T-helper 1 cell treated with Interleukin-12 subunit alpha and Interleukin-12 subunit beta and Interleukin-4 antibody, amounts not matched to agents 30 μg/mL and 1 μg/mL, for 36 hours (primary cell): ENCODE data around the gene SMAD3.
"Not testable (repeated sequence)": the region's sequence is repeated elsewhere in the genome, so short reads cannot be mapped to it uniquely, and the experiment has no call there.

Experiments
- H3K27ac Mint-ChIP-seq: one replicate; pipeline ENCODE4 v1.8.0; 2021; ENCODE audit warnings: mild to moderate bottlenecking, mixed read lengths
- H3K27me3 Mint-ChIP-seq: one replicate; pipeline ENCODE4 v1.8.0; 2021; ENCODE audit warnings: low read depth, mixed read lengths
- H3K36me3 Mint-ChIP-seq: one replicate; pipeline ENCODE4 v1.8.0; 2021; ENCODE audit warnings: low read depth, mixed read lengths
- H3K4me1 Mint-ChIP-seq: one replicate; pipeline ENCODE4 v1.8.0; 2021; ENCODE audit warnings: low read depth, mixed read lengths
- H3K4me3 Mint-ChIP-seq: one replicate; pipeline ENCODE4 v1.8.0; 2021; ENCODE audit warnings: mild to moderate bottlenecking, moderate library complexity, mixed read lengths
- H3K9me3 Mint-ChIP-seq: one replicate; pipeline ENCODE4 v1.8.0; 2021; ENCODE audit warnings: mixed read lengths

SMAD3 gene

DNA sequence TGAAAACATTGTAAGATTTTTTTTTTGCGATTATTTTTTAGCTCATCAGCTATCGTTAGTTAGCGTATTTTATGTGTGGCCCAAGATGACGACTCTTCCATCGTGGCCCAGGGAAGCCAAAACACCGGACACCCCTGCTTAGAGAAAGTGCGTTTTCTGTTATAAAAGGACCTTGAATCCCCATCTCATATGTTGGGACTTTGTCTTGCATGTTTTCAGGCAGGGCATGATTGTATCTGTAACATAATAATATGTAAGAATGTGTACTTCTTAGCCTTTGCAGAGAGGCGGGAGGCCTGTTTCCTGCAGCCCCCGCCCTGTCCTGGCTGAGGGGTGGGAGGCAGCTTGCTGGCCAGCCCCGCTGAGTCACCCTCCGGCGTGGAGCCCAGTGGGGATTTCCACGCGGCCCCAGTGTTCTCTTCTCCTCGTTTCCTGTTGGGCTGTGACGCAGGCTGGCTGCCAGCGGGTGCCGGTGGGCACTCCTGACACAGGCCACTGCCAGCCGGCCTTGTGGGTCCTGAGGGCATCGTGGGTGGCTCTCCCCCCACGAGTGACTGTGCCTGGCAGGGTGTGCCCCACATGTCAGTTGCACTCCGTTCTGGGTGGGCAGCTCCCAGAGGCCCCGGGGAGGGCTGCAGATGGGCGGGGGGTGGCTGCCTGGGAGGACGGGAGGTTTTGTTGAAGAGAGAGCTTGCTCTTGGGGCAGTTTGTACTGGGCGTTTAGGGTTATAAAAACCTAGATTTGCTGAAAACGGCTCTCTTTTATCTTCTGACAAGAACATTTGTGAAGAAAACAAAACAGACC lies 55.6 kb downstream of the SMAD3 start:
- H3K4me1 Mint-ChIP-seq = peaks cover 86% of the 10 kb centered on the region
- H3K27me3 Mint-ChIP-seq = no peaks in the 10 kb centered on the region
- H3K4me3 Mint-ChIP-seq = peak overlapping the region; percentile 81
- H3K36me3 Mint-ChIP-seq = peaks cover 51% of the 10 kb centered on the region
- no peaks in the 10 kb centered on the region for H3K9me3 Mint-ChIP-seq
- H3K27ac Mint-ChIP-seq = peak overlapping the region; percentile 99

DNA sequence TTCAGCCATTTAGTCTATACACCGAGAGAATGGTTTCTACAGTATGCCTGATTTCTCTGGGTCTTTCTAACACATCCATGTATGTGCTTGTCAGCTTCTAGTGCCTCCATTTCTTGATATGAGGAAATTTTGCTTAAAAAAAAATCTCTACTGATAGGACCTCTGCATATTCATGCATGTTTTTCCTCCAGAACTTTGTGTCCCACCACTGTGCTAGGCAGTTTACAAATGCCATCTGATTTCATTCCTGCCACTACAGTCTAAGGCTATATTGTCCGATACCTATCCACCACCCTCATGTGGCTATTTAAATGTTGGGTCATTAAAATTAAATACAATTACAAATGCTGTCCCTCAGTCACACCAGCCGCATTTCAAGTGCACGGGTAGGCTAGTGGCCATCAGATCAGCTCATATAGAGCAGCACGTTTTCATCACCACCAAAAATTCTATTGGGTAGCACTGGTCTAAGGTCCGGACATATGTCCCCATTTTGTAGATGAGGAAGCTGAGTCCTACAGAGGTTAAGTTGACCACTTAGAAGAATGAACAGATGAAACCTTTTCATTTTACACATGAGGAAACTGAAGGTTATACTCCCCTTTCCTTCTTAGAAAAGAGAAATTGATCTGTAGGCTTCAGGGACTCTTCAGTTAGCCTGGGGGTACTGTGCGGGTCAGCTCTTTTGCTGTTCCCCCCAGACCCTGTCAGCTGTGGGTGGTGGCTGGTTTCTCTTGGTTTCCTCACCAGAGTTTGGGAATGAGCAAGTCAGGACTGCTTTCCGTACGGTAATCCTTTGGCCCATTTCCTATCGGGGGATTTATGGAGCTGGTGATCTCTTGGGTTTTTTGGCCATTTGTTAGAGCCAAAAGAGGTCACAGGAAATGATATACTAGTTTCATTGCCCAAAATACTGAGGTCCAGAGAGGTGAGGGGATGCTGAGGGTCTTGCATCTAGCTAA lies 56.5 kb downstream of the SMAD3 start:
- H3K27me3 Mint-ChIP-seq = no peaks in the 10 kb centered on the region
- peak overlapping the region; percentile 81 for H3K4me3 Mint-ChIP-seq
- H3K36me3 Mint-ChIP-seq = peaks cover 44% of the 10 kb centered on the region

DNA sequence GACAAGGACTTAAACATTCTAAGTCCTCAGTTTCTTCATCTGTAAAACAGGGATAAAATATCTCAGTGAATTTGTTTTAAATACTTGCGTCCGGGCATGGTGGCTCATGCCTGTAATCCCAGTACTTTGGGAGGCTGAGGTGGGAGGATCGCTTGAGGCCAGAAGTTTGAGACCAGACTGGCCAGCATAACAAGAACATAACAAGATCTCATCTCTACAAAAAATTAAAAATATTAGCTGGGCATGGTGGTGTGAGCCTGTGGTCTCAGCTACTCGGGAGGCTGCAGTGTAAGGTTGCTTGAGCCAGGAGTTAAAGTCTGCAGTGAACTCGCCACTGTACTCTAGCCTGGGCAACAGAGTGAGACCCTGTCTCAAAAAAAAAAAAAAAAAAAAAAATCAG lies 57.4 kb downstream of the SMAD3 start:
- not testable (repeated sequence) for H3K27me3 Mint-ChIP-seq, H3K9me3 Mint-ChIP-seq, H3K4me3 Mint-ChIP-seq
- Mint-ChIP-seq H3K4me1 (peaks cover 83% of the 10 kb centered on the region), H3K36me3 (peaks cover 42% of the 10 kb centered on the region), H3K27ac (peak overlapping the region; percentile 99)

More for the DNA sequence above, 56.5 kb downstream of the SMAD3 start:
- peaks cover 85% of the 10 kb centered on the region for H3K4me1 Mint-ChIP-seq
- H3K9me3 Mint-ChIP-seq = no peaks in the 10 kb centered on the region
- peak overlapping the region; percentile 99 for H3K27ac Mint-ChIP-seq

DNA sequence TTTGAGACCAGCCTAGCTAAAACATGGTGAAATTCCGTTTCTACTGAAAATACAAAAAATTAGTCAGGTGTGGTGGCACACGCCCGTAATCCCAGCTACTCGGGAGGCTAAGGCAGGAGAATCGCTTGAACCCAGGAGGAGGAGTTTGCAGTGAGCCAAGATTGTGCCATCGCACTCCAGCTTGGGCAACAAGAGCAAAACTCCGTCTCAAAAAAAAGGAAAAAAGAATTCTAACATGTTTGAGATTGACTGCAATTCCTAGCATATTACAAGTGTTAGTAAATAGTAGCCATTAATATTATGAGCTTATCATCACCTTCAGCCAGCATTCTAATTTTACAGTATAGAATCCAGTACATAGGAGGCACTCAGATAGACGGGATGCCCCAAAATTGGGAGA lies 57.9 kb downstream of the SMAD3 start:
- H3K4me1 Mint-ChIP-seq = peaks cover 83% of the 10 kb centered on the region
- H3K27ac Mint-ChIP-seq = peak overlapping the region; percentile 34
- not testable (repeated sequence) for H3K4me3 Mint-ChIP-seq, H3K9me3 Mint-ChIP-seq, H3K27me3 Mint-ChIP-seq
- H3K36me3 Mint-ChIP-seq = peaks cover 44% of the 10 kb centered on the region

DNA sequence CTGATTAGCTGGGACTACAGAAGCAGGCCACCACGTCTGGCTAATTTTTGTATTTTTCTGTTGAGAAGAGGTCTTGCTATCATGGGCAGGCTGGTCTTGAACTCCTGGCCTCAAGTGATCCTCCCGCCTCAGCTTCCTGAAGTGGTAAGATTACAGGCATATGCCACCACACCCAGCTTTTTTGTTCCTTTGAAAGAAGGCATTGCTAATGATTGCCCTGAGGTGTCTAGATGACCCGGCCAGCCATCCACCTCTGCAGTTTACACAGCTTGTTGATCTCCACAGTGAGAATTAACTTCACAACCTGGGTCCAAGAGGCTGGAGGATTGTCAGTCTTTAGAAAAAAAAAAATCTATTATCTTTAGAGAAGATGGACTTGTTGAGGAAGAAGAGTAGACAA lies 58.7 kb downstream of the SMAD3 start:
- no peak overlapping the region for H3K4me3 Mint-ChIP-seq
- no peaks in the 10 kb centered on the region for H3K9me3 Mint-ChIP-seq
- H3K27me3 Mint-ChIP-seq = no peaks in the 10 kb centered on the region
- peaks cover 39% of the 10 kb centered on the region for H3K36me3 Mint-ChIP-seq
- peaks cover 80% of the 10 kb centered on the region for H3K4me1 Mint-ChIP-seq
- H3K27ac Mint-ChIP-seq = peak overlapping the region; percentile 47

DNA sequence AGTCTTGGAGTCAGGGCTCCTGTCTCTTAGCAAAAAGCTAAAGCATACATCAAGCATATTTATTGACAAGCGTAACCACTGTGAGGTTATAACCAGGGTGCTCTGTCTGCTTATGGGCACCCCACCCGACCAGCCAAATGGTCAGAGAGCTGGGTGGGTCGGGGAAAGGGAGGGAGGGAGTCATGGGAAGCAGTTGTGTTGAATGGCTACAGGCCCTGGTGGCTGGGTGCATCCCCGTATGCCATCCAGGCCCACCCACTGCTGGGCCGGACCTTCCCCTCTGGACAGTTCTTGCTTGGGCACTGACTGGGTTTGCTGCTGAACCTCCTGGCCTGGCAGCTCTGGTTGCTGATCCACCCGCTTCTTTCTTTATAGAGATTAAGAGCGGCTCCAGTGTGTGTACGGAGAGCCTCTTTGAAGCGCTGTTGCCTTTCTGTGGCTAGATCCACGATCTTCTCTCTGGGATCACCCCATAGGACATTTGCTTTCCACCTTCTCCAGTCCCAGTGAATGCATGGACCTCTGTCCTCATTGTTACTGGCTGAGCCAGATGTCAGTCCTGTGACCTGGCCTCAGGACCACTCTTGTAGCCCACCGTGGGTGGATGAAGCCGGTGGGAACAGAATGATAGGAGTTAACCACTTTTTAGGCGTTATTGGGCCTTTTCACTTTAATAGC lies 59.6 kb downstream of the SMAD3 start:
- peaks cover 79% of the 10 kb centered on the region for H3K4me1 Mint-ChIP-seq
- peak overlapping the region; percentile 76 for H3K27ac Mint-ChIP-seq
- H3K4me3 Mint-ChIP-seq = no peak overlapping the region
- no peaks in the 10 kb centered on the region for H3K9me3 Mint-ChIP-seq
- peaks cover 39% of the 10 kb centered on the region for H3K36me3 Mint-ChIP-seq
- H3K27me3 Mint-ChIP-seq = no peaks in the 10 kb centered on the region

DNA sequence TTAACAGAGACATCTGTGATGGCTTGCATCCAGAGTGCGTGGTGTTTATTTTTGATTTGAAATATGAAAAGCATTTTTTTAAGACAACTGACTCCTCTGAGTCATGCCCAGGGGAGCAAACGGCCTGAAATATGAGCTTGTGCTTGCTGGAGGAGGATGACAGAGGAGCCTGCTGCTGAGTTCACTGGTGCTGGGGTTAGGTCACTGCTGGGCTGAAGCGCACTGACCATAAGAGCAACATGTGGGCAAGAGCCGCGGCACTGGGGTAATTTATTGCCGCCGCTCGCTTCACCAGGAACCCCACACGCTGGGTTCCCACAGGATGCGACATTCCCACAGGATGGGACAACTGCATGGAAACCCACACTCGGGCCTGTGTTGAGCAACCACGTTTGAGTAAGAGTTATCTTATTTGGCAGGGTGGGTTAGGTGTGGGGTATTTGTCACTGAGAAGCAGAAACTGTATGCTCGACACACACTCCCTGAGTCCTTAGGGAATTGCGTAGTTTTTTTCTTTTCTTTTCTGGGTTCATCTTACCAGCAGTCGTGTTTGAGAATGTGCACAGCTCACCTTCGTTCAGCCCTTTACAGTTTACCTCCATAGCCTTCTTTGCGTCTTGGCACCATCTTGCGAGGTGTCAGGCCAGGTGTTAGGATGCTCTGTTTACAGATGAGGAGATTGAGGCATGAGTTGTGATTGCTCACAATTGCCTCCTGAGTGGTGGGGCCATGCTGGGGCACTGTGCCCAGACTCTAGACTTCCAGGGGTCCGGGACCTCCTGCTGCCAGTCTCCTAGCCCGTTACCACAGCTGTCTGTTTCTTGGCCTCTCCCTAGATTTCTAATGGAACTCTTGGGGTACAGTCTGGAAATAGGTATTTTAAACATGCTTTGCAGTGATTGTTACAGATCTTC lies 60.4 kb downstream of the SMAD3 start:
- H3K27ac Mint-ChIP-seq = peak overlapping the region; percentile 76
- peaks cover 38% of the 10 kb centered on the region for H3K36me3 Mint-ChIP-seq
- H3K27me3 Mint-ChIP-seq = no peaks in the 10 kb centered on the region
- no peak overlapping the region for H3K4me3 Mint-ChIP-seq
- no peaks in the 10 kb centered on the region for H3K9me3 Mint-ChIP-seq
- H3K4me1 Mint-ChIP-seq = peaks cover 79% of the 10 kb centered on the region

DNA sequence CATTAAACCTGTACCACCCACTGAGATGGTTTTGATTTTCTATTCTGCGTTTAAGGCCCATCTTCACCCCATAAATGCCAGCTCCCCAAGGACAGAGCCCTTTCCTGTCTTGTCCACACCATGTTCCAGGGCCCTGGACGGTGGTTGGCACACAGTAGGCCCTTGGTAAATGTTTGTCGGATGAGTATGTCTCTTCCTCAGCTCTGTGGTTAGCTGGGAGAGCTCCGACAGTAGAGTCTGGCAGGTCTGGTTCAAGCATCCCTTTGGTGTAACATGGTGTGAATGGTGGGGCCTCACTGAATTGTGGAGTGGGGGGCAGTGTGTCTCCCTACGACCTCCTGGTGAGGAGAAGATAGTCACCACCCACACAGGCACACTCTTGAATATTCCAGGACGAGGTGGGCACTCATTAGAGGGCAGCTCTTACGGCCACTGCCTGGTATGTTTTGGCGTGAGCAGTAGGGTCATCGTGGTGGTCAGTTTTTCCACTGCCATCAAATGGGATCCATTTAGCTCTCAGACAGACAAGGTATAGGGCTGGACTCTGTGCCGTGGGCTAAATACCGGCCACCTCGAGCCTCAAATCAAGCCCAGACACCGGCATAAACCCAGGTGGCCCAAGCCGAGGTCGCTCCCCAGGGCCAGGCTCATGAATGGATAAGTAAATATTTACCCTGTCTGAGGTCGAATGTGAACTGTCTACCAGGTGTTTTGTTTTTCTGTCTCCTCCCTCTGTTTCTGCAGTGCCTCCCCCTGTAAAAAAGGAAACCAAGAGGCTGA lies 61.3 kb downstream of the SMAD3 start:
- Mint-ChIP-seq H3K27ac (peak overlapping the region; percentile 65), H3K4me1 (peaks cover 80% of the 10 kb centered on the region), H3K9me3 (no peaks in the 10 kb centered on the region), H3K27me3 (no peaks in the 10 kb centered on the region), H3K4me3 (no peak overlapping the region), H3K36me3 (peaks cover 36% of the 10 kb centered on the region)

DNA sequence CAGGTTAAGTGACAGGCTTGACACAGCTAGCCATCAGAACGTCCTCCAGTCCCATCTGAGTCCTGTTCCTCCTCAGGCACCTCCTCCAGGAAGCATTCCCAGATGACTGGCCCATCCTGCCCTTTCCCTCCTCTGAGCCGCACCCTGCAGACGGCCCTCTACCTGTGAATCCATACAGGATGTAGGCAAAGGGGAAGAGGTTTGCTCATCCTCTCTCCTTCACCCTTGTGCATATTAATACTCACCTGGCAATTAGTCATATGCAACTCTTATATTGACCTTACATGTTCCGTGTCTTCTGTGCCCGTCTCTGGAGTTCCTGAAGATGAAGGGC lies 61.9 kb downstream of the SMAD3 start:
- H3K36me3 Mint-ChIP-seq = peaks cover 36% of the 10 kb centered on the region
- H3K4me1 Mint-ChIP-seq = peaks cover 80% of the 10 kb centered on the region
- H3K27me3 Mint-ChIP-seq = no peaks in the 10 kb centered on the region
- H3K27ac Mint-ChIP-seq = peak overlapping the region; percentile 65
- H3K9me3 Mint-ChIP-seq = no peaks in the 10 kb centered on the region
- peak overlapping the region; percentile 16 for H3K4me3 Mint-ChIP-seq

DNA sequence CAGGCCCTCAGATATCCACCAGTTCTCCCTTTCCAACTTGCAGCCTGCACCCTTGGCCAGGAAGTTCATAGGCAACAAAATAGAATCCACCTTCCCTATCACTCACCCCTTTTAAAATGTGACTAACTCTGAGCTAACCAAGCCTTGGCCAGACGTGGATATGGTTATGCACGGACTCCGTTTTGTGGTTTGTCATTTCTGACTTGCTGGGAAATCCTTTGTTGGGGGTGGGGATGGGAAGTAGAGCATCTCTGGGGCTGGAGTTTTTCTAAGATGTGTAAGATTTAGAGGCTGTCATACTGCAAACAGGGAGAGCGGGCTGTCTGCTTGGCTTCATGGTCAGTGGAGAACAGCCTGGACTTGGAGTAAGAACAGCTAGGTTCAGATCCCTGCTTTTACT lies 62.6 kb downstream of the SMAD3 start:
- Mint-ChIP-seq H3K36me3 (peaks cover 37% of the 10 kb centered on the region), H3K4me3 (peak overlapping the region; percentile 16), H3K4me1 (peaks cover 79% of the 10 kb centered on the region), H3K9me3 (no peaks in the 10 kb centered on the region), H3K27me3 (no peaks in the 10 kb centered on the region), H3K27ac (peak overlapping the region; percentile 65)

DNA sequence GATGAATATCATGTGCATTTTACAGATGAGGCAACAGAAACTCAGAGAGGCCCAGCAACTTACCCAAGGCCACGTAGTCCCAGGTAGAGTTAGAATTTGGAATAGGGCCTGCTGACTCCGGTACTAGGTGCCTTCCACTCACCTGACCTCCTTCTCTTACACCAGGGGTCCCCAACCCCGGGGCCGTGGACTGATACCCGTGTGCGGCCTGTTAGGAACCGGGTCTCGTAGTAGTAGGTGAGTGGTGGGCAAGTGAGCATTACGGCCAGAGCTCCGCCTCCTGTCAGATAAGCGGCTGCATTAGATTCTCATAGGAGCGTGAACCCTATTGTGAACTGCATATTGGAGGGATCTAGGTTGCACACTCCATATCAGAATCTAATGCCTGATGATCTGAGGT lies 64.8 kb downstream of the SMAD3 start:
- H3K9me3 Mint-ChIP-seq = no peaks in the 10 kb centered on the region
- H3K27ac Mint-ChIP-seq = peak overlapping the region; percentile 79
- H3K4me1 Mint-ChIP-seq = peaks cover 85% of the 10 kb centered on the region
- peaks cover 40% of the 10 kb centered on the region for H3K36me3 Mint-ChIP-seq
- H3K4me3 Mint-ChIP-seq = no peak overlapping the region
- no peaks in the 10 kb centered on the region for H3K27me3 Mint-ChIP-seq

DNA sequence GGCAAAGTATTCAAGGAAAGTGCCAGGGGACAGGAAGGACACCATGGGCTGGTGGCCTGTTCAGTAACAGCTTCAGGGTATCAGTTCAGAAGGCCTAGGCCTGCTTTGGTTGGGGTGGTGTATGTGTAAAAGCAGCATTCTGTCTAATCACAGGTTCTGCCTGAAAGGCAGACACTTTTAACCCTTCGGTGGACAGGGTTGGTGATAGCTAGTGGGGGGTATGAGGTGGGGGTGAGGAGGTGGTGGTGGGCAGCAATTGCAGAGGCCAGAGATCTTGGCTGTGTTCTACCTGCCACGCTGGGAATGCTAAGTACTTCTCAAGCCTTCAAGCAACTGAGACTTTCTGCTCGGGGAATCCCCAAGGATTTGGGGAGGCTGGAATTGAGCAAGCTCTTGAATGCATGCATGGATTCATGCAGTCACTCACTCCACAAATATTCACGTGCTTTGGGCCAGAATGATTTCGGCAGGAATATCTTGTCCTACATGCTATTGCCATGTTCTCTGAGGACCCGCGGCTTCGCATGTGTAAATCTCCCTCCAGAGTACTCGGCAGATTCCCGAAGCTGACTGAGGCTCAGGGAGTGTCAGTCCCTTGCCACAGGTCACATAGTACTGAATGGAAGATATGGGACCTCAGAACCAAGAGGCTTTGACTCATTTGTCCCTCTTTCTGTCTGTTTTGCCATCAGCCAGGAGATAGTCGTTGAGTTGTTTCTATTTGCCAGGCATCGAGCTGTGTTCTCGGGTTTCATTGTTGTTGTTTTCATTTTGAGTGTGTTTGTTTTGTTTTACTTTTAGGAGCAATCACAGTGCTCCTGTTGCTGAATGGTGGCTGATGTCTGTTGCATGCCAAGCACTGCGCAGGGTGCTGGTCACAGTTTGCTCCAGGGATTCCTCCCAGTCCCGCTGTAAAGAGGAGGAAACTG lies 65.5 kb downstream of the SMAD3 start:
- Mint-ChIP-seq H3K27me3 (no peaks in the 10 kb centered on the region), H3K9me3 (no peaks in the 10 kb centered on the region), H3K27ac (peak overlapping the region; percentile 79), H3K4me1 (peaks cover 86% of the 10 kb centered on the region), H3K36me3 (peaks cover 41% of the 10 kb centered on the region), H3K4me3 (peak overlapping the region; percentile 32)
